GM18907 (cell line): ENCODE results near the gene OXCT1.
"Not testable (repeated sequence)": the region's sequence is repeated elsewhere in the genome, so short reads cannot be mapped to it uniquely, and the experiment has no call there.

ENCODE experiments used
- ATAC-seq: cut with Tn5 transposase; IDR thresholded peaks from one replicate; pipeline ENCODE4 v1.9.1; 2021; ENCODE audit warnings: mild to moderate bottlenecking, moderate library complexity; ENCODE audit not compliant: unreplicated experiment

Gene OXCT1

GRCh38 chr5:41785061-41785460, 85.2 kb downstream of the OXCT1 start:
- no peak for ATAC-seq

- no peak for ATAC-seq
These were observed 91.8 kb downstream of the OXCT1 start for GRCh38 chr5:41778410-41778809.

- ATAC-seq, result no peak
These were observed 93.8 kb downstream of the OXCT1 start for GRCh38 chr5:41776435-41776834.

- ATAC-seq, result no peak
These were observed 96.4 kb downstream of the OXCT1 start for GRCh38 chr5:41773799-41774198.

DNA sequence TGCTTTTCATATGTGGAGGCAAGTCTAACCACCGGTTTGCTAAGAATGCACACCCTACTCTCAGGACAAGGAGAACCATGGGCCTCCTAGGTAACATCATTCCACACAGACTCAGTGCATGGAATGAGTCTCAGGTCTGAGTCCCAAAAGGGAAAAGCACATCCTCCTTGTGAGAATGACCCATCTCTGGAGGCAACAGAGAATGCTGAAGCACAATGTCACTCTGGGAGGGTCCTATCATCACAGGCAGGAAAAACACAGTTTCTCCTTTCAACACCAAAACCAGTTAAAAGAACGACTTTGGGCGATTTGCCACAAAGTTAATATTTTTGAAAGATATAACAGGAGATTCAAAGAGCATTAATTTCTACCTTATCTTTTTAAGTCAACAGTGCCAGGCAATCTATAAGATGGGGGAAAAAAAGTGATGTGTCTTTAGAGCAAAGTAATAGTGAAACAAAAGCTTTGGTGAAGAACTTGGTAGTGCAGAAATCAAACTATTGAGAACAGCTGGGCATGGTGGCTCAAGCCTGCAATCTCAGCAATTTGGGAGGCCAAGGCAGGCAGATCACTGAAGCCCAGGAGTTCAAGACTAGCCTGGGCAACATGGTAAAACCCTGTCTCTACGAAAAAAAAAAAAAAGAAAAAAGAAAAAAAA, 97.3 kb downstream of the OXCT1 start:
- no peak for ATAC-seq

- ATAC-seq, result no peak
These were observed 98.2 kb downstream of the OXCT1 start for GRCh38 chr5:41772056-41772455.

- ATAC-seq, result peak; percentile 85
These were observed 99.4 kb downstream of the OXCT1 start for GRCh38 chr5:41770799-41771198.

DNA sequence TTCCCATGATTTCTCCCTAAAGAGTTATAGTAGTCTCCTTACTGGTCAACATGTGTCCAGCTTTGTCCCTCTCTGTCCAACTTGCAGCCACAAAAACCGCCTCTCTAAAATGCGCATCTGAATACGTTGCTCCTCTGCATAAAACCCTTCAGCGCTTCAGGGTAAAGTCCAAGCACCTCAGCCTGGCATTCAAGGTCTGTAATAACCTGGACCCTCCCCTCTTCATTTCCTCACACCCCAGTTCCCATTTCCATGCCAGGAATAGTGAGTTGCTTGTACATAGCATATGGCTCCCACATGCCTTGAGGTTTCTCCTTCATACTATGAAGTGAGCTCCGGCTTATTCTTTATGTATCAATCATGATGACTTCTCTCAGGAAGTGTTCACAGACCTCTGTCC, 101.5 kb downstream of the OXCT1 start:
- no peak for ATAC-seq

GRCh38 chr5:41764650-41765049, 105.6 kb downstream of the OXCT1 start:
- peak; percentile 17 for ATAC-seq

DNA sequence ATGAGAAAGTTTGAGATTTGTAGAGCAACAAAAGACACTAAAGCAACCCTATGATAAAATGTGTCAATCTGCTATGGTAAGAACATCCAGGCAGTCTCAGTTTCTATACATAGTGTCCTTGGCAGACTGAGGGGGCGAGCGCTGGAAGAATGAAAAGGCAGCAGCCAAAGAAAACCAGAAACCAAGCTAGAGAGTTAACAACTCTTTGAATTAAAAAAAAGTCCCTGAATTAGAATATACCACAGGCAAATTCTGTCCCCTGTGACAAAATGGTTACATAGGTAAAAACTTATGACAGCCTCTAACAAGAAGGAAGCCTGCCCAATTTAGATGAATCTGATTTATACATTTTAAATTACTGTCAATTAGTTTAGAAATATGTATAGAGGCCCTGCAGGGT, 106.7 kb downstream of the OXCT1 start:
- peak; percentile 49 for ATAC-seq

- ATAC-seq, result peak; percentile 64
These were observed 107.1 kb downstream of the OXCT1 start for GRCh38 chr5:41763081-41763480.

- ATAC-seq, result no peak
These were observed 107.8 kb downstream of the OXCT1 start for GRCh38 chr5:41762426-41762825.

DNA sequence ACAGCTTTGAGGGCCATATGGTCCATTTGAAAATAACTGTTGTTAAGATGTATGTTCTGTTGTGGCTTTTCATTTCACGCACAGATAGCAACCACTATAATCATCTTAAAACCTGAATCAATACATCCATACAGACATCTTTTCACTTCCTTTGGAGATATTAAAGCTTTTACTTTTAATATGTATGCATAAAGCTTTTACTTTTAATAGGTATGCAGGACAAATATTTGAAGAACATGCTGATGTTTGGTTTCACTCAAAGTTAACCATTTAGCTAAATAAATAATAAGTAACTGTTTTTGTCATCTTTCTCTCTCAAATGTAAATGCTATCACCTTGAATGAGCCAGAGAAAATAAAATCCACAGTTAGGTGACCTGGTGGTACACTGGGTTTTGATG, 108.6 kb downstream of the OXCT1 start:
- no peak for ATAC-seq

DNA sequence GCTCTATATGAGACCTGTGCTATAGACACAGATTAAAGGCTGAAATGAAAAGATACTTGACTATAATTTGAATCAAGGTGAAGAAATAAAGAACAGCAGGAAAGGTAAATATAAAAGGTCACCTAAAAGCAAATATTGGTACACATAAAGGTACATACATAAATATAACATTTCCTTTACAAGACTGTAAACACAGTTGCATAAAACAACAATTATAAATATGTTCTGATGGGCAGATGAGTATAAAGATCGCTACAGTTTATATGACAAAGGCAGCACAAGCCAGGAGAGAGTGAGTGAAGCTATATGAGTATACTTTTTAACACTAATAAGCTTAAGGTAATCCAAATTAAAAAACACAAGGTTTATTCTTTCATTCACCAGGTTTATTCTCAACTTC, 114.5 kb downstream of the OXCT1 start:
- no peak for ATAC-seq

- peak; percentile 67 for ATAC-seq
These were observed 115.4 kb downstream of the OXCT1 start for GRCh38 chr5:41754857-41755256.

DNA sequence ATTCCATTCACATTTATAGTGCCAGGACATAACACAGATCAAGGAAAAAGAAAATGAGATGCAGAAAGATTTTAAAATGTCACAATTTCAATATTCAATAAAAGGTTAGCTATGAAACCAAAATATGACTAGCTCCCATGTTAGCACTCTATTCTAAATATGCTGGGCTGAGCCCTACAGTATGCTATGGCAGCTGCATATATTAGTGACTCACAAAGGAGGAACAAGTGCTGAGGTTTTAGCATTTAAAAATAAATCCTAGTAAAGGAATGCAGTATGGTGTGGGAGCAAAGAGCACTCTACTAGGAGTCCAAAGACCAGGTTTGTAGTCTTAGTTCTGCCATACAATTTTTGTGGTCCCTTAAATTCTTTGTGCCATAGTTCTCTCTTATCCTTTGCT, 118.4 kb downstream of the OXCT1 start:
- no peak for ATAC-seq

- peak; percentile 99 for ATAC-seq
These were observed 121.6 kb downstream of the OXCT1 start for GRCh38 chr5:41748631-41749030.

- no peak for ATAC-seq
These were observed 122.5 kb downstream of the OXCT1 start for GRCh38 chr5:41747708-41748107.

DNA sequence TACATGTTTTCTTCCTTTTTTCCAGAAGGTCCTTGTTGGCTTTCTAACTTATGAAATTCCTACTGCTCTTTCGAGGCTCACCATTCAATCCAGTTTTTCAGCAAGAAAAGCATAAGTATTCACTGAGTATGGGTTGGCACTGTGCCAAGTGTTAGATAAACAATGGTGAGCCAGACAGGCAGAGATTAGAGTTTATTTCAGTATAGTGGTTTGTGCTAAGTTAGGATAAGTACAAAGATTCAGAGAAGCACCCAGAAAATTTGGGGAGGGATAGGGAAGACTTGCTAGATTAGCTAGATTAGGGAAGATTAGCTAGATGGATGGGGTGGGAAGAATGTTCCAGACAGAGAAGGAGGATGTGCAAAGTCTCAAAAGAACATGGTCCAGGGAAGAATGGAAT, 122.9 kb downstream of the OXCT1 start:
- no peak for ATAC-seq

DNA sequence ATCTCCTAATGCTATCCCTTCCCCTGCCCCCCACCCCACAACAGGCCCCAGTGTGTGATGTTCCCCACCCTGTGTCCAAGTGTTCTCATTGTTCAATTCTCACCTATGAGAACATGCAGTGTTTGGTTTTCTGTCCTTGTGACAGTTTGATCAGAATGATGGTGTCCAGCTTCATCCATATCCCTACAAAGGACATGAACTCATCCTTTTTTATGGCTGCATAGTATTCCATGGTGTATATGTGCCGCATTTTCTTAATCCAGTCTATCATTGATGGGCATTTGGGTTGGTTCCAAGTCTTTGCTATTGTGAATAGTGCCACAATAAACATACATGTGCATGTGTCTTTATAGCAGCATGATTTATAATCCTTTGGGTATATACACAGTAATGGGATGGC, 127.6 kb downstream of the OXCT1 start:
- not testable (repeated sequence) for ATAC-seq

- no peak for ATAC-seq
These were observed 131.4 kb downstream of the OXCT1 start for GRCh38 chr5:41738710-41739354.

DNA sequence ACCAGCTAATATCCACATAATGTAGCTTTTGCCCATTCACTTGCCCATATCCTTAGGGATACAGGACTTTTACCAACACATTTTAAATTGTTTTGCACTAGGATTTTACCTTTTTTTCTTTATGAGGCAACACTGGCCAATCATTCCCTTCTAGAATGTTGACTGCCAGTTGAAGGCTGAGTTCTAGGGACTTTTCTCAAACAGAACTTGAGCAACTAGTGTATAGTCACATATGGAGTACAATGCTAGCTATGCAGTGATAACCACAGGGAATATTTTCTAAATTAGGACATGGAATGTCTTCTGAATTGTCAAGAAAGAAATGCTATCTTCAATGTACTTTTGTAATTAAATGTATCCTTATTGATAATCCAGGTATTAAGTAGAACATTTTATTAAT, 133.6 kb downstream of the OXCT1 start:
- ATAC-seq, result no peak

- peak; percentile 76 for ATAC-seq
These were observed 135.0 kb downstream of the OXCT1 start for GRCh38 chr5:41735213-41735612.
